Hepatocyte (in vitro differentiated cells): ENCODE results near the gene NOVA1. TPM values are rescaled to one million over a fixed set of nuclear protein-coding genes. Genes with fewer than 3 reads are reported as not detected.
"Not testable (repeated sequence)": the region's sequence is repeated elsewhere in the genome, so short reads cannot be mapped to it uniquely, and the experiment has no call there.

ENCODE experiments used
- DNase-seq: peaks from one replicate; pipeline ENCODE4 v3.0.0-alpha.2; 2016; ENCODE audit warnings: low spot score
- H2AFZ ChIP-seq: fragments of 200-600 bp; sonication (generic); 2 replicates; pipeline ENCODE4 v1.6.0; 2016; ENCODE audit warnings: antibody characterized with exemption, mild to moderate bottlenecking
- H3K27ac ChIP-seq: fragments of 200-600 bp; sonication (generic); 2 replicates; pipeline ENCODE4 v1.5.1; 2016; ENCODE audit warnings: mild to moderate bottlenecking
- H3K27me3 ChIP-seq: fragments of 200-600 bp; sonication (generic); 2 replicates; pipeline ENCODE4 v1.6.1; 2016
- H3K36me3 ChIP-seq: fragments of 200-600 bp; sonication (generic); replicated peaks from 2 replicates; pipeline ENCODE4 v1.5.1; 2016; ENCODE audit warnings: low read depth; ENCODE audit not compliant: insufficient read depth
- H3K4me1 ChIP-seq: fragments of 200-600 bp; sonication (generic); 2 replicates; pipeline ENCODE4 v1.5.1; 2016; ENCODE audit warnings: mild to moderate bottlenecking, moderate library complexity; ENCODE audit not compliant: insufficient read depth
- H3K4me2 ChIP-seq: fragments of 200-600 bp; sonication (generic); 2 replicates; pipeline ENCODE4 v1.6.0; 2016
- H3K4me3 ChIP-seq: fragments of 200-600 bp; sonication (generic); 2 replicates; pipeline ENCODE4 v1.5.1; 2016; ENCODE audit warnings: mild to moderate bottlenecking
- H3K79me2 ChIP-seq: fragments of 200-600 bp; sonication (generic); 2 replicates; pipeline ENCODE4 v1.6.0; 2017; ENCODE audit warnings: mild to moderate bottlenecking
- H3K9me2 ChIP-seq: fragments of 200-600 bp; sonication (generic); replicated peaks from 2 replicates; pipeline ENCODE4 v1.6.0; 2017; ENCODE audit warnings: mild to moderate bottlenecking; ENCODE audit not compliant: insufficient read depth
- H3K9me3 ChIP-seq: fragments of 200-600 bp; sonication (generic); 2 replicates; pipeline ENCODE4 v1.5.1; 2016; ENCODE audit warnings: low read depth, mild to moderate bottlenecking
- H4K20me1 ChIP-seq: fragments of 200-600 bp; sonication (generic); 2 replicates; pipeline ENCODE4 v1.6.0; 2016; ENCODE audit warnings: mild to moderate bottlenecking; ENCODE audit not compliant: insufficient read depth, poor library complexity, severe bottlenecking
- EZH2 ChIP-seq: fragments of 200-600 bp; sonication (generic); IDR thresholded peaks from 2 replicates; pipeline ENCODE4 v1.6.1; 2016; ENCODE audit warnings: antibody characterized with exemption, mild to moderate bottlenecking, borderline replicate concordance
- EZH2phosphoT487 ChIP-seq: fragments of 200-600 bp; sonication (generic); IDR thresholded peaks from one replicate; pipeline ENCODE4 v1.6.1; 2018; ENCODE audit warnings: antibody characterized with exemption, mild to moderate bottlenecking, low read depth, moderate library complexity; ENCODE audit not compliant: unreplicated experiment, severe bottlenecking
- WGBS: methylation state at CpG from one replicate; pipeline ENCODE4 v1.1.6; 2016; ENCODE audit warnings: low lambda C conversion rate; ENCODE audit errors: missing lambda C conversion rate; 5-methylcytosine and 5-hydroxymethylcytosine counted together
- polyA plus RNA-seq: library from polyadenylated mRNA; unstranded; fragments of >200 nt; fragmentation: Nextera tagmentation; extraction: Ambion mirVana; gene quantifications from 2 replicates; pipeline ENCODE4 v1.2.1, GENCODE V29; 2016
- total RNA-seq: library from RNA; depleted of rRNA; stranded (reverse); fragments of >200 nt; gene quantifications from 2 replicates; pipeline ENCODE4 v1.2.3, GENCODE V29; 2014
- TF ChIP-seq, protein P1 (sequence below): fragments of 200-600 bp; sonication (generic); IDR thresholded peaks from 2 replicates; pipeline ENCODE4 v1.5.1; 2016; ENCODE audit warnings: antibody characterized with exemption, mild to moderate bottlenecking; ENCODE audit not compliant: poor library complexity

NOVA1 gene, protein sequence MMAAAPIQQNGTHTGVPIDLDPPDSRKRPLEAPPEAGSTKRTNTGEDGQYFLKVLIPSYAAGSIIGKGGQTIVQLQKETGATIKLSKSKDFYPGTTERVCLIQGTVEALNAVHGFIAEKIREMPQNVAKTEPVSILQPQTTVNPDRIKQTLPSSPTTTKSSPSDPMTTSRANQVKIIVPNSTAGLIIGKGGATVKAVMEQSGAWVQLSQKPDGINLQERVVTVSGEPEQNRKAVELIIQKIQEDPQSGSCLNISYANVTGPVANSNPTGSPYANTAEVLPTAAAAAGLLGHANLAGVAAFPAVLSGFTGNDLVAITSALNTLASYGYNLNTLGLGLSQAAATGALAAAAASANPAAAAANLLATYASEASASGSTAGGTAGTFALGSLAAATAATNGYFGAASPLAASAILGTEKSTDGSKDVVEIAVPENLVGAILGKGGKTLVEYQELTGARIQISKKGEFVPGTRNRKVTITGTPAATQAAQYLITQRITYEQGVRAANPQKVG
- total RNA-seq = 2.7 and 3.3 TPM in 2 replicates
- 1.4 and 1.7 TPM in 2 replicates for polyA plus RNA-seq

GRCh38 chr14:26597589-26598080, at the start of gene NOVA1:
NOVA1 (minus strand) TSS chr14:26598033; CDS start chr14:26597436, 597 bp downstream.
- Histone ChIP-seq H3K27me3 (peaks cover 27% of the 10 kb centered on the region), H3K36me3 (no peaks in the 10 kb centered on the region), H3K79me2 (no peaks in the 10 kb centered on the region), H4K20me1 (no peaks in the 10 kb centered on the region), H2AFZ (peak within 1 kb of the TSS; percentile 73), H3K9me2 (no peaks in the 10 kb centered on the region), H3K27ac (peak within 1 kb of the TSS; percentile 72), H3K4me2 (peak within 1 kb of the TSS; percentile 82), H3K4me3 (peak within 1 kb of the TSS; percentile 95), H3K9me3 (no peaks in the 10 kb centered on the region), H3K4me1 (no peaks in the 10 kb centered on the region)
- no peak for TF ChIP-seq EZH2
- no peak for TF ChIP-seq EZH2phosphoT487
- TF ChIP-seq, protein P1, sequence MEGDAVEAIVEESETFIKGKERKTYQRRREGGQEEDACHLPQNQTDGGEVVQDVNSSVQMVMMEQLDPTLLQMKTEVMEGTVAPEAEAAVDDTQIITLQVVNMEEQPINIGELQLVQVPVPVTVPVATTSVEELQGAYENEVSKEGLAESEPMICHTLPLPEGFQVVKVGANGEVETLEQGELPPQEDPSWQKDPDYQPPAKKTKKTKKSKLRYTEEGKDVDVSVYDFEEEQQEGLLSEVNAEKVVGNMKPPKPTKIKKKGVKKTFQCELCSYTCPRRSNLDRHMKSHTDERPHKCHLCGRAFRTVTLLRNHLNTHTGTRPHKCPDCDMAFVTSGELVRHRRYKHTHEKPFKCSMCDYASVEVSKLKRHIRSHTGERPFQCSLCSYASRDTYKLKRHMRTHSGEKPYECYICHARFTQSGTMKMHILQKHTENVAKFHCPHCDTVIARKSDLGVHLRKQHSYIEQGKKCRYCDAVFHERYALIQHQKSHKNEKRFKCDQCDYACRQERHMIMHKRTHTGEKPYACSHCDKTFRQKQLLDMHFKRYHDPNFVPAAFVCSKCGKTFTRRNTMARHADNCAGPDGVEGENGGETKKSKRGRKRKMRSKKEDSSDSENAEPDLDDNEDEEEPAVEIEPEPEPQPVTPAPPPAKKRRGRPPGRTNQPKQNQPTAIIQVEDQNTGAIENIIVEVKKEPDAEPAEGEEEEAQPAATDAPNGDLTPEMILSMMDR = no peak
- DNase-seq = no peak
- 0% methylated on average over 4 of the region's 36 CpGs for WGBS

DNA sequence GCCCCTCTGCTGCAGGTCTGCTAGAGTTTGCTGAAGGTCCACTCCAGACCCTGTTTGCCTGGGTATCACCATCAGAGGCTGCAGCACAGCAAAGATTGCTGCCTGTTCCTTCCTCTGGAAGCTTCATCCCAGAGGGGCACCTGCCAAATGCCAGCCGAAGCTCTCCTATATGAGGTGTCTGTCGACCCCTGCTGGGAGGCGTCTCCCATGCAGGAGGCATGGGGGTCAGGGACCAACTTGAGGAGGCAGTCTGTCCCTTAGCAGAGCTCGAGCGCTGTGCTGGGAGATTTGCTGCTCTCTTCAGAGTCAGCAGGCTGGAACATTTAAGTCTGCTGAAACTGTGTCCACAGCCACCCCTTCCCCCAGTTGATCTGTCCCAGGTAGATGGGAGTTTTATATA, 47.2 kb upstream of the NOVA1 start:
- not testable (repeated sequence) for H4K20me1 ChIP-seq, H2AFZ ChIP-seq, H3K9me3 ChIP-seq, DNase-seq, H3K4me1 ChIP-seq, H3K79me2 ChIP-seq, H3K4me2 ChIP-seq, H3K4me3 ChIP-seq, H3K36me3 ChIP-seq, H3K9me2 ChIP-seq, H3K27me3 ChIP-seq, H3K27ac ChIP-seq
- 84% methylated on average over 5 of the region's 5 CpGs for WGBS

- H3K4me2 ChIP-seq = no peak overlapping the region
- H3K9me3 ChIP-seq = no peaks in the 10 kb centered on the region
- no peaks in the 10 kb centered on the region for H3K4me1 ChIP-seq
- no peaks in the 10 kb centered on the region for H3K9me2 ChIP-seq
- no peaks in the 10 kb centered on the region for H3K36me3 ChIP-seq
- H3K4me3 ChIP-seq = no peak overlapping the region
- no peak overlapping the region for H2AFZ ChIP-seq
- WGBS = 80% methylated on average over 5 of the region's 5 CpGs
- H3K27me3 ChIP-seq = no peaks in the 10 kb centered on the region
- H4K20me1 ChIP-seq = no peaks in the 10 kb centered on the region
- H3K27ac ChIP-seq = no peak overlapping the region
- TF ChIP-seq, protein P1 = no peak
- TF ChIP-seq EZH2 = no peak
- no peak for TF ChIP-seq EZH2phosphoT487
- H3K79me2 ChIP-seq = no peaks in the 10 kb centered on the region
- DNase-seq = no peak
These were observed 38.7 kb upstream of the NOVA1 start for GRCh38 chr14:26636561-26636960.

GRCh38 chr14:26634946-26635345, 37.1 kb upstream of the NOVA1 start:
- H3K9me3 ChIP-seq, H3K27me3 ChIP-seq, H3K4me3 ChIP-seq, H3K4me1 ChIP-seq, H3K4me2 ChIP-seq, H4K20me1 ChIP-seq, H2AFZ ChIP-seq, DNase-seq, H3K9me2 ChIP-seq, H3K79me2 ChIP-seq, H3K36me3 ChIP-seq, H3K27ac ChIP-seq: not testable (repeated sequence)
- 94% methylated on average over 25 of the region's 25 CpGs for WGBS
